OCI-LY1 (cell line): ENCODE measurements around the gene SPARC.

ENCODE experiments used
- H2AFZ ChIP-seq: fragments of 200-600 bp; sonication (generic), shearing (Covaris generic); 2 replicates; pipeline ENCODE4 v1.6.0; 2014; ENCODE audit warnings: antibody characterized with exemption, mild to moderate bottlenecking, low read length
- H3F3A ChIP-seq: fragments of 200-600 bp; sonication (generic), shearing (Covaris generic); 2 replicates; pipeline ENCODE4 v1.6.0; 2014; ENCODE audit warnings: mild to moderate bottlenecking, antibody characterized with exemption, low read length, moderate library complexity; ENCODE audit not compliant: insufficient read depth
- H3K27ac ChIP-seq: fragments of 200-600 bp; sonication (generic); 2 replicates; pipeline ENCODE4 v1.5.1; 2014; ENCODE audit warnings: low read length, mixed run types, mild to moderate bottlenecking, low read depth; ENCODE audit not compliant: poor library complexity, severe bottlenecking
- H3K27me3 ChIP-seq: fragments of 200-600 bp; sonication (generic); 2 replicates; pipeline ENCODE4 v1.6.0; 2014; ENCODE audit warnings: antibody characterized with exemption, mild to moderate bottlenecking, low read length, moderate library complexity; ENCODE audit not compliant: insufficient read depth
- H3K36me3 ChIP-seq: fragments of 200-600 bp; sonication (generic); 2 replicates; pipeline ENCODE4 v1.6.1; 2014; ENCODE audit warnings: mild to moderate bottlenecking, antibody characterized with exemption, low read length, moderate library complexity, mixed read lengths; ENCODE audit not compliant: insufficient read depth
- H3K4me1 ChIP-seq: fragments of 200-600 bp; sonication (generic); 2 replicates; pipeline ENCODE4 v1.5.1; 2014; ENCODE audit warnings: mild to moderate bottlenecking, low read length, moderate library complexity; ENCODE audit not compliant: insufficient read depth, severe bottlenecking
- H3K4me2 ChIP-seq: fragments of 200-600 bp; sonication (generic), shearing (Covaris generic); 2 replicates; pipeline ENCODE4 v1.6.1; 2014; ENCODE audit warnings: low read length
- H3K4me3 ChIP-seq: fragments of 200-600 bp; sonication (generic); 2 replicates; pipeline ENCODE4 v1.5.1; 2014; ENCODE audit warnings: low read length, low read depth, mild to moderate bottlenecking, mixed read lengths; ENCODE audit not compliant: poor library complexity, severe bottlenecking
- H3K79me2 ChIP-seq: fragments of 200-600 bp; shearing (Covaris generic); 2 replicates; pipeline ENCODE4 v1.6.1; 2016; ENCODE audit warnings: mixed run types, low read length, mixed read lengths; ENCODE audit not compliant: insufficient read depth
- H3K9ac ChIP-seq: fragments of 200-600 bp; sonication (generic), shearing (Covaris generic); 2 replicates; pipeline ENCODE4 v1.6.1; 2014; ENCODE audit warnings: mild to moderate bottlenecking, low read length, mixed read lengths
- H3K9me2 ChIP-seq: fragments of 200-600 bp; sonication (generic), shearing (Covaris generic); 2 replicates; pipeline ENCODE4 v1.6.1; 2014; ENCODE audit warnings: low read depth, mild to moderate bottlenecking, low read length, mixed read lengths
- H3K9me3 ChIP-seq: fragments of 200-600 bp; shearing (Covaris generic); 2 replicates; pipeline ENCODE4 v1.6.1; 2014; ENCODE audit warnings: low read length, mixed read lengths
- H4K20me1 ChIP-seq: fragments of 200-600 bp; sonication (generic), shearing (Covaris generic); 2 replicates; pipeline ENCODE4 v1.6.0; 2016; ENCODE audit warnings: mild to moderate bottlenecking, low read length; ENCODE audit not compliant: insufficient read depth
- CTCF ChIP-seq: fragments of 200-600 bp; sonication (generic), shearing (Covaris generic); IDR thresholded peaks from 2 replicates; pipeline ENCODE4 v1.5.1; 2017; ENCODE audit warnings: mild to moderate bottlenecking, antibody characterized with exemption, low read length, moderate library complexity, mixed read lengths
- EZH2 ChIP-seq: fragments of 200-600 bp; sonication (generic), shearing (Covaris generic); IDR thresholded peaks from 2 replicates; pipeline ENCODE4 v1.8.0; 2017; ENCODE audit warnings: borderline replicate concordance, mixed run types, mild to moderate bottlenecking, antibody characterized with exemption, low read length, moderate library complexity, mixed read lengths

The SPARC gene

GRCh38 chr5:151661968-151662732, 24.6 kb downstream of the SPARC start:
- 0 out of 2 replicates have a peak, but pooled peaks cover 6% of the 10 kb centered on the region for H3K27me3 ChIP-seq
- H3K4me1 ChIP-seq, result no peaks in the 10 kb centered on the region
- no peaks in the 10 kb centered on the region for H3K79me2 ChIP-seq
- H3K9me2 ChIP-seq, result no peaks in the 10 kb centered on the region
- H3K4me3 ChIP-seq, result no peak overlapping the region
- no peak overlapping the region for H2AFZ ChIP-seq
- H3K27ac ChIP-seq, result no peak overlapping the region
- no peak overlapping the region for H3K4me2 ChIP-seq
- no peaks in the 10 kb centered on the region for H3K36me3 ChIP-seq
- no peaks in the 10 kb centered on the region for H3K9me3 ChIP-seq
- no peaks in the 10 kb centered on the region for H4K20me1 ChIP-seq
- no peak for TF ChIP-seq CTCF
- no peak for TF ChIP-seq EZH2
- no peak overlapping the region for H3K9ac ChIP-seq
- H3F3A ChIP-seq, result no peaks in the 10 kb centered on the region

GRCh38 chr5:151660616-151661495, 25.9 kb downstream of the SPARC start:
- Histone ChIP-seq H2AFZ (no peak overlapping the region), H3F3A (no peaks in the 10 kb centered on the region), H3K27ac (no peak overlapping the region), H3K9ac (no peak overlapping the region), H3K36me3 (no peaks in the 10 kb centered on the region), H3K27me3 (0 out of 2 replicates have a peak, but pooled peaks cover 6% of the 10 kb centered on the region), H3K9me3 (no peaks in the 10 kb centered on the region), H3K79me2 (no peaks in the 10 kb centered on the region), H3K9me2 (no peaks in the 10 kb centered on the region), H3K4me3 (no peak overlapping the region), H4K20me1 (no peaks in the 10 kb centered on the region), H3K4me2 (no peak overlapping the region), H3K4me1 (no peaks in the 10 kb centered on the region)
- TF ChIP-seq CTCF, result no peak
- no peak for TF ChIP-seq EZH2

GRCh38 chr5:151659001-151659754, 27.5 kb downstream of the SPARC start:
- H3K4me3 ChIP-seq, result no peak overlapping the region
- H3K27ac ChIP-seq, result no peak overlapping the region
- H3K4me2 ChIP-seq, result no peak overlapping the region
- H2AFZ ChIP-seq, result no peak overlapping the region
- H3K9me3 ChIP-seq, result no peaks in the 10 kb centered on the region
- H3F3A ChIP-seq, result no peaks in the 10 kb centered on the region
- 0 out of 2 replicates have a peak, but pooled peaks cover 6% of the 10 kb centered on the region for H3K27me3 ChIP-seq
- H3K36me3 ChIP-seq, result no peaks in the 10 kb centered on the region
- no peaks in the 10 kb centered on the region for H3K79me2 ChIP-seq
- TF ChIP-seq EZH2, result no peak
- peak; percentile 84 for TF ChIP-seq CTCF
- H3K9ac ChIP-seq, result no peak overlapping the region
- no peaks in the 10 kb centered on the region for H3K9me2 ChIP-seq
- no peaks in the 10 kb centered on the region for H4K20me1 ChIP-seq
- H3K4me1 ChIP-seq, result no peaks in the 10 kb centered on the region
